Measurements from ENCODE around the gene ZFP62.

The ZFP62 gene

GRCh38 chr5:180808461-180809000 lies 52.5 kb downstream of the ZFP62 start:
- DNase-seq: no peak

GRCh38 chr5:180807654-180808414 lies 53.2 kb downstream of the ZFP62 start:
- DNase-seq: no peak

GRCh38 chr5:180807046-180807445 lies 54.0 kb downstream of the ZFP62 start:
- no peak for DNase-seq

GRCh38 chr5:180806351-180807011 lies 54.6 kb downstream of the ZFP62 start:
- no peak for DNase-seq

- no peak for DNase-seq
Measured at GRCh38 chr5:180804129-180804618, 56.9 kb downstream of the ZFP62 start.

- peak; percentile 74 for DNase-seq
Measured at GRCh38 chr5:180803181-180804128, 57.6 kb downstream of the ZFP62 start.

GRCh38 chr5:180802325-180803180 lies 58.5 kb downstream of the ZFP62 start, which contains the start of gene MGAT1:
Gene MGAT1 (minus strand): TSS chr5:180802806. CDS start chr5:180792971, 9,835 bp downstream.
- peak; percentile 68 for DNase-seq

GRCh38 chr5:180801596-180802324 lies 59.3 kb downstream of the ZFP62 start:
- no peak for DNase-seq

- no peak for DNase-seq
Measured at GRCh38 chr5:180799902-180800801, 60.9 kb downstream of the ZFP62 start.

- DNase-seq: no peak
Measured at GRCh38 chr5:180799194-180799593, 61.9 kb downstream of the ZFP62 start.

- no peak for DNase-seq
Measured at GRCh38 chr5:180798193-180798592, 62.9 kb downstream of the ZFP62 start.

All from activated CD4-positive, alpha-beta T cell treated with anti-CD3 and anti-CD28 coated beads, Interleukin-2, amount 50 U/mL, for 1 hour (primary cell).